ENCODE results near the gene ARHGAP33. TPM values are rescaled to one million over a fixed set of nuclear protein-coding genes. Genes with fewer than 3 reads are reported as not detected.

Gene ARHGAP33
- total and polyA plus RNA-seq, 4 donors: 3.1 to 16.6 (median 12.2) TPM

- Histone ChIP-seq H3K4me3 (peak within 1 kb of the TSS; percentile 91), H3K4me1 (ENCODE audit: control insufficient read depth in 5 of 5, insufficient read depth in 5 of 5, low read length in 5 of 5) (peaks cover 0 to 32% (median 14%) of the 10 kb centered on the region in 5 donors), H3K36me3 (ENCODE audit: control insufficient read depth in 4 of 4, insufficient read depth in 4 of 4, low read length in 4 of 4) (peaks cover 0 to 20% (median 17%) of the 10 kb centered on the region in 4 donors), H3K27ac (ENCODE audit: low read depth in 1 of 2, low read length in 1 of 2) (peak within 1 kb of the TSS; percentile 97), H3K9ac (ENCODE audit: insufficient read depth in 1 of 2, low read length in 2 of 2) (peak within 1 kb of the TSS; percentile 46 to 96), H3K9me3 (ENCODE audit: control insufficient read depth in 4 of 4, insufficient read depth in 3 of 4, low read length in 3 of 4) (peaks cover 0 to 2% (median 0%) of the 10 kb centered on the region in 4 donors), H3K27me3 (ENCODE audit: control insufficient read depth in 3 of 3, insufficient read depth in 3 of 3, low read length in 2 of 3) (peaks cover 0 to 4% (median 0%) of the 10 kb centered on the region in 3 donors)
- peak; percentile 99 to 100 (median 100) for DNase-seq
- TF ChIP-seq CTCF (IDR thresholded peaks at IDR 0.05; ENCODE audit: control extremely low read depth, extremely low read depth): no peak
- 0% methylated on average over 52 to 53 of the region's 53 CpGs for WGBS, 2 donors
- ATAC-seq (ENCODE audit: insufficient read depth, low FRiP score): peak; percentile 95
Observed at GRCh38 chr19:35757749-35758608, 17.4 kb upstream of the ARHGAP33 start, which contains the start of gene PROSER3. TSS of gene PROSER3 (plus strand) at chr19:35758176. CDS start at chr19:35758216, 40 bp downstream.

- Histone ChIP-seq H3K27ac (ENCODE audit: low read depth in 1 of 2, low read length in 1 of 2) (no peak overlapping the region), H3K36me3 (ENCODE audit: control insufficient read depth in 4 of 4, insufficient read depth in 4 of 4, low read length in 4 of 4) (peaks cover 0 to 12% (median 11%) of the 10 kb centered on the region in 4 donors), H3K9me3 (ENCODE audit: control insufficient read depth in 4 of 4, insufficient read depth in 3 of 4, low read length in 3 of 4) (peaks cover 0 to 2% (median 0%) of the 10 kb centered on the region in 4 donors), H3K27me3 (ENCODE audit: control insufficient read depth in 3 of 3, insufficient read depth in 3 of 3, low read length in 2 of 3) (peaks cover 0 to 4% (median 0%) of the 10 kb centered on the region in 3 donors), H3K4me3 (no peak overlapping the region), H3K4me1 (ENCODE audit: control insufficient read depth in 5 of 5, insufficient read depth in 5 of 5, low read length in 5 of 5) (peaks cover 0 to 32% (median 14%) of the 10 kb centered on the region in 5 donors), H3K9ac (ENCODE audit: insufficient read depth in 1 of 2, low read length in 2 of 2) (peak overlapping the region in 1 of 2 donors; percentile 37)
- no peak for TF ChIP-seq CTCF (IDR thresholded peaks at IDR 0.05; ENCODE audit: control extremely low read depth, extremely low read depth)
- ATAC-seq (ENCODE audit: insufficient read depth, low FRiP score) (no peak), DNase-seq (no peak)
- WGBS, 2 donors: 91 to 100% methylated on average over 2 of the region's 2 CpGs
Observed at GRCh38 chr19:35759697-35760096, 15.7 kb upstream of the ARHGAP33 start.

GRCh38 chr19:35760711-35761349 is 14.5 kb upstream of the ARHGAP33 start:
- Histone ChIP-seq H3K27me3 (ENCODE audit: control insufficient read depth in 3 of 3, insufficient read depth in 3 of 3, low read length in 2 of 3) (no peaks in the 10 kb centered on the region), H3K4me3 (no peak overlapping the region), H3K36me3 (ENCODE audit: control insufficient read depth in 4 of 4, insufficient read depth in 4 of 4, low read length in 4 of 4) (peaks cover 0 to 15% (median 15%) of the 10 kb centered on the region in 4 donors), H3K4me1 (ENCODE audit: control insufficient read depth in 5 of 5, insufficient read depth in 5 of 5, low read length in 5 of 5) (peaks cover 0 to 24% (median 9%) of the 10 kb centered on the region in 5 donors), H3K27ac (ENCODE audit: low read depth in 1 of 2, low read length in 1 of 2) (no peak overlapping the region), H3K9ac (ENCODE audit: insufficient read depth in 1 of 2, low read length in 2 of 2) (no peak overlapping the region), H3K9me3 (ENCODE audit: control insufficient read depth in 4 of 4, insufficient read depth in 3 of 4, low read length in 3 of 4) (peaks cover 0 to 2% (median 0%) of the 10 kb centered on the region in 4 donors)
- ATAC-seq (ENCODE audit: insufficient read depth, low FRiP score): no peak
- WGBS, 2 donors: 91 to 98% methylated on average over 4 of the region's 4 CpGs
- DNase-seq: no peak
- no peak for TF ChIP-seq CTCF (IDR thresholded peaks at IDR 0.05; ENCODE audit: control extremely low read depth, extremely low read depth)

All from lung (tissue), 12 donors.